A673 (cell line): ENCODE data around the gene LSM3. TPM values are rescaled to one million over a fixed set of nuclear protein-coding genes. Genes with fewer than 3 reads are reported as not detected.

ENCODE experiments used
- BruUV-seq: library from RNA; stranded (reverse); fragments of 400-500 nt; replicated peaks from 2 replicates; lab custom pipeline; 2021; lab: Mats Ljungman, UMichigan
- CTCF ChIA-PET: fragments of 300-600 bp; sonication (Branson Sonifier 250); formaldehyde crosslinking; loops from one replicate; lab custom pipeline; 2022; ENCODE audit warnings: antibody characterized with exemption; lab: Charles Lee
- POLR2A ChIA-PET: fragments of 300-600 bp; sonication (Branson Sonifier 250); formaldehyde crosslinking; loops from one replicate; lab custom pipeline; 2022; ENCODE audit warnings: antibody characterized with exemption; ENCODE audit not compliant: low non-redundant PET; lab: Charles Lee
- DNase-seq: peaks from one replicate; pipeline ENCODE4 v3.0.0-alpha.2; 2015; ENCODE audit warnings: low spot score
- H3K27ac ChIP-seq: fragments of 200-600 bp; sonication (generic); 2 replicates; pipeline ENCODE4 v1.5.1; 2016; ENCODE audit warnings: mixed run types, low read depth, mild to moderate bottlenecking, mixed read lengths, antibody characterized with exemption, low read length; ENCODE audit not compliant: poor library complexity, severe bottlenecking
- H3K27me3 ChIP-seq: fragments of 200-600 bp; sonication (generic); replicated peaks from 2 replicates; pipeline ENCODE4 v1.6.1; 2017; ENCODE audit warnings: mixed run types, low read depth, mild to moderate bottlenecking, mixed read lengths, antibody characterized with exemption, low read length; ENCODE audit not compliant: insufficient read depth, poor library complexity
- H3K36me3 ChIP-seq: fragments of 200-600 bp; sonication (generic); 2 replicates; pipeline ENCODE4 v1.6.1; 2016; ENCODE audit warnings: mixed run types, mild to moderate bottlenecking, mixed read lengths, antibody characterized with exemption, low read length; ENCODE audit not compliant: insufficient read depth, poor library complexity, severe bottlenecking
- H3K4me1 ChIP-seq: fragments of 200-600 bp; sonication (generic); 2 replicates; pipeline ENCODE4 v1.6.1; 2017; ENCODE audit warnings: mixed run types, mild to moderate bottlenecking, mixed read lengths, antibody characterized with exemption, low read length; ENCODE audit not compliant: insufficient read depth, poor library complexity, severe bottlenecking
- H3K4me3 ChIP-seq: fragments of 200-600 bp; sonication (generic); 2 replicates; pipeline ENCODE4 v1.5.1; 2016; ENCODE audit warnings: low read depth, mixed run types, mild to moderate bottlenecking, mixed read lengths, low read length; ENCODE audit not compliant: poor library complexity, severe bottlenecking
- H3K9me3 ChIP-seq: fragments of 200-600 bp; sonication (generic); 2 replicates; pipeline ENCODE4 v1.6.1; 2016; ENCODE audit warnings: mixed run types, low read depth, mild to moderate bottlenecking, mixed read lengths, antibody characterized with exemption, low read length; ENCODE audit not compliant: poor library complexity, severe bottlenecking
- CTCF ChIP-seq: fragments of 300-800, 200-600 bp; sonication (generic); conservative IDR thresholded peaks from 2 replicates; pipeline ENCODE4 v1.5.1; 2017; ENCODE audit warnings: low read depth, mild to moderate bottlenecking, antibody characterized with exemption, low read length, moderate library complexity, mixed read lengths
- EZH2 ChIP-seq: fragments of 200-600 bp; sonication (generic); IDR thresholded peaks from 2 replicates; pipeline ENCODE4 v1.6.1; 2017; ENCODE audit warnings: borderline replicate concordance, low read depth, mild to moderate bottlenecking, mixed read lengths, antibody characterized with exemption, low read length; ENCODE audit not compliant: poor library complexity, severe bottlenecking
- intact Hi-C: fragments of 100-400 bp; cut with micrococcal nuclease; formaldehyde crosslinking; loops from one replicate; pipeline ENCODE4 v1.10.0; 2022; ENCODE audit not compliant: unreplicated experiment
- total RNA-seq: library from RNA; stranded (reverse); gene quantifications from 2 replicates; pipeline ENCODE4 v1.2.3, GENCODE V29; 2021

Gene LSM3
- total RNA-seq, 1 experiment from 2014 or later: 29.4 TPM

- no peak for TF ChIP-seq EZH2
- TF ChIP-seq CTCF: no peak
- CTCF ChIA-PET: no interaction called here
- H3K9me3 ChIP-seq: no peaks in the 10 kb centered on the region
Measured at GRCh38 chr3:14174483-14174882, 4.1 kb upstream of the LSM3 start.

GRCh38 chr3:14175383-14176037, 3.1 kb upstream of the LSM3 start:
- no TSS peak for BruUV-seq
- no peaks in the 10 kb centered on the region for H3K27me3 ChIP-seq
- H3K4me3 ChIP-seq: no peak overlapping the region
- peaks cover 22% of the 10 kb centered on the region for H3K36me3 ChIP-seq
- no peak for TF ChIP-seq EZH2
- TF ChIP-seq CTCF: no peak
- H3K9me3 ChIP-seq: no peaks in the 10 kb centered on the region
- CTCF ChIA-PET: no interaction called here
- DNase-seq: no peak
- peaks cover 33% of the 10 kb centered on the region for H3K4me1 ChIP-seq
- intact Hi-C loops: loop anchor here (5.0 to 10.0 kb wide), 2 partner anchors 48 to 769 kb away; partner anchors contain the start of genes NR2C2 and TMEM43
- POLR2A ChIA-PET: interaction anchor here (0.6 kb wide), 1 partner anchor 17 kb away, joined by 4 read pairs; no protein-coding TSS in a partner anchor
- no peak overlapping the region for H3K27ac ChIP-seq

More at GRCh38 chr3:14174483-14174882, 4.1 kb upstream of the LSM3 start:
- no peak overlapping the region for H3K4me3 ChIP-seq
- no peaks in the 10 kb centered on the region for H3K27me3 ChIP-seq
- POLR2A ChIA-PET: no interaction called here
- no TSS peak for BruUV-seq
- H3K36me3 ChIP-seq: peaks cover 32% of the 10 kb centered on the region
- DNase-seq: no peak
- H3K4me1 ChIP-seq: peaks cover 35% of the 10 kb centered on the region
- peak overlapping the region; percentile 43 for H3K27ac ChIP-seq
- intact Hi-C loops: loop anchor here (10.0 kb wide), 1 partner anchor 770 kb away; the partner anchor contains the start of gene NR2C2

- peak overlapping the region; percentile 62 for H3K4me3 ChIP-seq
- H3K36me3 ChIP-seq: peaks cover 19% of the 10 kb centered on the region
- no peak for DNase-seq
- intact Hi-C loops: loop anchor here (5.0 to 10.0 kb wide), 2 partner anchors 50 to 767 kb away; partner anchors contain the start of genes NR2C2 and TMEM43
- peaks cover 18% of the 10 kb centered on the region for H3K4me1 ChIP-seq
- ChIA-PET POLR2A (interaction anchor here (0.6 kb wide), 1 partner anchor 65 kb away, joined by 3 read pairs; no protein-coding TSS in a partner anchor), CTCF (interaction anchor here (1.4 kb wide), 1 partner anchor 26 kb away, joined by 6 read pairs; no protein-coding TSS in a partner anchor)
- TF ChIP-seq CTCF: no peak
- TF ChIP-seq EZH2: no peak
- TSS peak; percentile 57 for BruUV-seq
- H3K9me3 ChIP-seq: no peaks in the 10 kb centered on the region
- no peaks in the 10 kb centered on the region for H3K27me3 ChIP-seq
- peak overlapping the region; percentile 94 for H3K27ac ChIP-seq
Measured at GRCh38 chr3:14177580-14178246, 904 bp upstream of the LSM3 start.
